ENCODE results near the gene USP2.

USP2 gene

DNA sequence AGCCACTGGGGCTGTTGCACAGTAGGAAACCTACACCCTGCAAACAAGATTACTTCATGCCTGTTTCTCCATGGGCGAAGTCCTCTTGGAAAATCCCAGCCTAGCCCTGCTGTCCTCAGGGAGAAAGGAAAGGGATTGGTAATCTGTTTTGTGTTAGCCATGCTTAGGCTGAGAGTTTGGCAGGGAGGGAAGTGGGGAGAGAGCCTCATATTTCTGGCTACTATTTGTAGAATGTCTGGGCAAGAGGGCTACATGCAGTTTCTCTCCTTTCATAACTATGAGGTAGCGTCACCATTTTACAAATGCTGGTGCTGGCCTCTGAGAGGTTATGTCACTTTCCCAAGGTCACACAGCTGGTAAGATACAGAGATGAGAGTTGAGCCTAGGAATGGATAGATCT is 34.2 kb downstream of the USP2 start:
- no peak for DNase-seq (ENCODE audit: low read depth)
- no peak overlapping the region for H3K4me3 ChIP-seq (ENCODE audit: low read depth, low read length)

DNA sequence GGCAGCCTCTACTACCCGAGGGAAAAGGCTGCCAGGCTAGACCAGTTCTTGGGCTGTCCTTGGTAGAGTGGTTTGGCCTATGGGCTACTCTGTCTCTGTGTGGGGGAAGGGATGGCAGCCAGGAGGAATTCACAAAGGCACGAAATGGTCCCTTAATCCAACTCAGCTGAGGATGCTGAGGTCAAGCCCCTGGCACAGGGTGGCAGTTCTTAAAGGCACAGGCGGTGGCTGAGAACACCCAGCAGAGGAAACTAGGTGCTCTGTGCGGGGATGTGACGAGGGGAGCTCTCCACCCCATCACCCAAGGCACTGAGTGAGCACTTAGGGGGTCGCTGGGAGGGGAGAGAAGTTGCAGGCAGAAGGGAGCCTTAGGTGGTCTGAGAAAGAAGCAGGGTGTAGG is 34.9 kb downstream of the USP2 start, which contains the start of gene MFRP:
Gene MFRP (minus strand): TSS at position 101 of the 400 bp plus-strand sequence. CDS start 192 bp downstream, outside the sequence.
- no peak for DNase-seq (ENCODE audit: low read depth)
- H3K4me3 ChIP-seq (ENCODE audit: low read depth, low read length), result no peak within 1 kb of the TSS

DNA sequence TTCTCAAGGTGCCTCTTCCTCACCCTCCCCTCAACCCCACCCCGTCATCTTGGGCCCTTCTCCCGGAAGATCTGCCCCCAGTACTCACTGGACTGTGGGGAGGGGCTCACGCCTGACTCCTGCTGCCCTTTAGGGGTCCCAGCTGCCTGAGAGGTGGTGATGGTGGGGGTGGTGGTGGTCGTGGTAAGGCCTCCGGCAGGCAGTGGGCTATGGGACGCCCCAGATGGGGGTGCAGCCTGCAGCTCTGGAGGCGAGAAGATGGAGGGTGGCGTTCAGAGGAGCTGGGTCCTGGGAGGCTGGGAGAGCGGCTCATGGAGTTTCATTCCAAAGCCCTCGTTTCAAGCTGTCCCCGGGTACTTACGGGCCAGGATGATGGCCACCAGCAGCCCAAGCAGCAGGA is 35.8 kb downstream of the USP2 start:
- DNase-seq (ENCODE audit: low read depth), result no peak
- H3K4me3 ChIP-seq (ENCODE audit: low read depth, low read length), result no peak overlapping the region

DNA sequence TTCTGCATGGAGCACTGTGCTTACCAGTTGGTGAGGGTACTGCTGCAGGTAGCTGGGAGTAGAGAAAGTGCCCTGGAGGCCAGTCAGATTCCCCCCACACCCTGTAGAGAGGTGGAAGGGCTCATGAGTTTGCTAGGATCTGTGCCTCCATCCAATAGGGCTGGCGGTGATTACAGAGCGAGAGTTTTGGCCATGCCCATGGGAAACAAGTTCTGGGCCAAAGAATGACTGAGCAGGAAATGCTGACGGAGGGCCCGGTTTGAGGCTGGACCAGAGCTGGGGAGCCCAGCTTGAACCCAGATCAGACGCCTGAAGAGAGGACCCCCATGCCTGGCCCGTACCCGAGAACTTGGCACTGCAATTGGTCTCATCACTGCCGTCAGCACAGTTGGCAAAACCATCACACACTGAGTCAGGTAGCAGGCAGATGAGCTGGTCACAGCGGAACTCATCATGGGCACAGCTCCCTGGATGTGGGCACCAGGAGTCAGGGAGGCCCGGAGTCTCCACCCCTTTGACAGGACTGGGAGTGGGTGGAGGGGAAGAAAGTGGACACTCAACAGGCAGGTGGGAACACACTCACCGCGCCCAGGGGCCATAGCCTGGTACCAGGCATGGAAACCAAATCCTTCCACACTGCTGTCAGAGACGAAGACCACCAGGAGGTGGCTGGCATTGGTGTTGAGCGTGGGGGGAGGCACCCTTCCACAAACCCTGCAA is 37.0 kb downstream of the USP2 start:
- H3K4me3 ChIP-seq (ENCODE audit: low read depth, low read length), result no peak overlapping the region
- DNase-seq (ENCODE audit: low read depth), result no peak

DNA sequence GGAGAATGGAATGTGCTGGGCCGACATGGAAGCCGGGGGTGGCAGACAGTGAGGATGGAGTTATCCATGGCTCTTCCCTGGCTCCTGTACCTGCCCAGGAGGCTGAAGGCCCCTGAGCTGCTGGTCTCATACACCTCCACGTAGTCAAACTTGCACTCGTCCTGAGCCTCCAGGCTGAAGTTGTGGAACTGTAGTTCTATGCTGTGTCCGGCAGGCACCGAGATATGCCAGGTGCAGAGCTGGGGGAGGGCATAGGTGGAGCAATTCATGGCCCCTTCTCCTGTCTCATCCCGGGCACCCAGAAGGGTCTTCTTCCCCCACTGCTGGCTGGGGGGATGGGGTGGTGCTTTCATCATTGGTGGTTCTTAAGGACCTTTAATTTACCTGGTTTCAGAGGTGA is 37.8 kb downstream of the USP2 start:
- no peak for DNase-seq (ENCODE audit: low read depth)
- no peak overlapping the region for H3K4me3 ChIP-seq (ENCODE audit: low read depth, low read length)

DNA sequence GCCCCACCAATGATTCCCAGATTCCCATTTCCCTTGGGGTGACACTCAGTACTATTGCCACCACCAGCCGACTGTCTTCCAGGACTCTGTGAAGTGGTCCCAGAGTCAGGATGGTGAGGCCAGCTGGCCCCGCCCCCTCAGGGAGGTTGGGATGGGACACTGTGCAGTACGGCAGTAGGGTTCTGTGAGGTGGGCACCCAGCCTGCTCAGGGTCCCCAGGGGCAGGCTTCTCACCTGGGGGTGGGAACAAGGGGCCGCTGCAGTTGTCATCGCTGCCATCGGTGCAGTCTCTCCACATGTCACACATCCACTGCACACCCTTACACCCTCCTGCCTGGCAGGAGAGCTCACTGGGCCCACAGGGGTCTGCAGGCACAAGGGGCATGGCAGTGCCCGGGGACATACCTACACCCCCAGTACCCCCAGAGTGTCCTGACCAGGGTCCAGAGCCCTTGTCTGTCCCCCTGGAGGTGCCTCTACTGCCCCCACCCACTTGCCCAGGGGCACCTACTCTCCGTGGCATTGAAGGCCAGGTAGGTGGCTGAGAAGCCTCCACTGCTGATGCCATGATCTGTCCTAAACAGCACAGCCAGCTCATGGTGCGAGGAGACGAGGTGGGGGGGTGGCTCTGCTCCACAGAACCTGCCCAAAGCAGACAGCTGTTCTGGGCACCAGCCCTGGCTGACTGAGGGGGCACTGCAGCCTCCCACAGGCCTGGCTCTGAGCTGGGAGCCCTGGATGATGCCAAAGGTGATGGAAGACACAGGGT is 38.9 kb downstream of the USP2 start:
- no peak overlapping the region for H3K4me3 ChIP-seq (ENCODE audit: low read depth, low read length)
- no peak for DNase-seq (ENCODE audit: low read depth)

DNA sequence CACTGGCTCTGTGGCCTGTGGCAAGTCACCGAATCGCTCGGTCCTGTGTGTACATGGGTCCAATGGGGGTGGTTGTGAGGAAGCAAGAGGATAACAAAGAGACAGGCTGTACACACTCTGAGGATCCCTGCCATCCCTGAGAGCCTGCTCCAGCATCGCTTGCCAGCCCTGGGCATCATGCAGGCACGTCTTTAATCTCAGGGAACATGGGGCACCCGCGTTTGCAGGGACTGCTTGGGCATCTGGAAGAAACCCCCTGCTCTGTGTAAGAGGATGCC is 39.5 kb downstream of the USP2 start:
- DNase-seq (ENCODE audit: low read depth), result no peak
- H3K4me3 ChIP-seq (ENCODE audit: low read depth, low read length), result no peak overlapping the region

DNA sequence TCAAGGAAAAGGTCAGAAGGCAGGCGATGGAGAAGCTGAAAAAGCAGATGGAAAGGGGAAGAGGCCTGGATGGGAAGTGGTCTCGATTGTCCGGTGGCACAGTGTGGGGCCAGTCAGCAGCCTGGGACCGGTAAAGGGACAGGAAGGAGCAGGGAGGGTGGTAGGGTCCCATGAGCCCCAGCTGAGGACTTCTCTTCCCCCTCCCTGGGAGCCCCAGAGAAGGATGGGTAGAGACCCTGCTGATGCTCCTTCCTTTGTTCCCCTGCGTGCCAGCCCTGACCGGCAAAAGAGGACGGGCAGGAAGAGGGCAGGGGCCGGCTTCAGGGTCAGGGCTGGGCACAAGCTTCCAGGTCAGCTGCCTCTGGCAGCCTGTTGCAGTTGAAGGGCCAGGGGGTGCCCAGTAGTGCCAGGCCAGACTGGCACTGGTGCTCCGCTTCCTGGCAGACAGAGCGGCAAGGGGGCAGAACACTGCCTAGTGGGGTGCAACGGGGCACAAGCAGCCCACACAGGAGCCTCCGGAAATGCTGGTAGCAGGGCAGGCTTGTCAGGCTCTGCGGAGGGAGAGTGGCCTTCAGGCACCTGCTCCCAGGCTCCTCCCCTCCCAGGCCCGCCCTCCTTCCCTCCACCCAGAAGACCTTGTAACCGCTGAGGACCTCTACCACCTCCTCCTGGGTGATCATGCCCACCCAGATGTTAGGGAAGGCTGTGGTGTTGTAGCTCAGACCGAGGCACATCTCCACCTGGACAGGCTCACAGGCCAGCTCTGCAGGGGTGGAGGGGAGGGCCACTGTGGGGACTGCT is 40.1 kb downstream of the USP2 start:
- no peak for DNase-seq (ENCODE audit: low read depth)
- peak overlapping the region; percentile 50 for H3K4me3 ChIP-seq (ENCODE audit: low read depth, low read length)

DNA sequence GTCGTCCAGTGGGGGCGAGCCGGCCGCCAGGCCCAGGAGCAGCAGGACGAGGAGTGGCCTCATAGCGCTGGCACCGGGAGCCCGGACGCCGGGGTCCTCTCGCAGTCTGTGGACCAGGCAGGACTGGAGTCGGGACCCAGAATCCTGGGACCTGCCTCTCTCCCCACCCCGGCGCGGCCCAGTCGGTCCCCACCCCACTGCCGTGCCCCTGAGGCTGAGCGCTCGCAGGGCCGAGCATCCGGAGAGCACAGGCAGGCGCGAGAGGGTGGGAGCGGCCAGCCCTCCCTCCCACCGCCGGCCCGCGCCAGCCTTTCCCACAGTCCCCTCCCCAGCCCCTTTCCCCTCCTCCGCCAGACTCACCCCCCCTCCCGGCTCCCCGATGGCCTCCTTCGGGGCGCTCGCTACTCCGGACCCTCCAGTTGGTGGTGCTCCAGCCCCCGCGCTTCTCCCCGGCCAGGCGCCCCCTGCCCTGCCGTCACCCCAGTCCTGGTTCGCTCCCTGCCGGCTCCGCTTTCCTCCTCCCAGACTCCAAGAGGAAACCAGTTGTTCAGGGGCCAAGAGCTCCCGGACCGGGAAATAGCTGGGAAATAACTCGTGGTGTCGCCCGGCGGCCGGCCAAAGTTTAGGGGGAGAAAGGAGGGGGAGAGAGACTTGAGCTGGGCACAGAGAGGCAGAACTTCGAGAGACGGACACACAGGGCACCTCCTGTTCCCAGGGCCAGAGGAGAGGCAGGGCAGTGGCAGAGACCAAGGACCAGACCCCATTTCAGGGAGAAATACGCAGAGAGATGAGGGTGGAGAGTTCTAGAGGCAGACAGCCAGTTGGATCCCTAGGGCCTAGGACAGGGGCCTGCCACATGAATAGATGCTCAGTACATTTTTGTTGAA is 40.9 kb downstream of the USP2 start, which contains the start of gene C1QTNF5:
Gene C1QTNF5 (minus strand): TSS at position 549 of the 887 bp plus-strand sequence. CDS start 486 bp downstream, at position 63.
- peak within 1 kb of the TSS; percentile 50 for H3K4me3 ChIP-seq (ENCODE audit: low read depth, low read length)
- DNase-seq (ENCODE audit: low read depth), result no peak

DNA sequence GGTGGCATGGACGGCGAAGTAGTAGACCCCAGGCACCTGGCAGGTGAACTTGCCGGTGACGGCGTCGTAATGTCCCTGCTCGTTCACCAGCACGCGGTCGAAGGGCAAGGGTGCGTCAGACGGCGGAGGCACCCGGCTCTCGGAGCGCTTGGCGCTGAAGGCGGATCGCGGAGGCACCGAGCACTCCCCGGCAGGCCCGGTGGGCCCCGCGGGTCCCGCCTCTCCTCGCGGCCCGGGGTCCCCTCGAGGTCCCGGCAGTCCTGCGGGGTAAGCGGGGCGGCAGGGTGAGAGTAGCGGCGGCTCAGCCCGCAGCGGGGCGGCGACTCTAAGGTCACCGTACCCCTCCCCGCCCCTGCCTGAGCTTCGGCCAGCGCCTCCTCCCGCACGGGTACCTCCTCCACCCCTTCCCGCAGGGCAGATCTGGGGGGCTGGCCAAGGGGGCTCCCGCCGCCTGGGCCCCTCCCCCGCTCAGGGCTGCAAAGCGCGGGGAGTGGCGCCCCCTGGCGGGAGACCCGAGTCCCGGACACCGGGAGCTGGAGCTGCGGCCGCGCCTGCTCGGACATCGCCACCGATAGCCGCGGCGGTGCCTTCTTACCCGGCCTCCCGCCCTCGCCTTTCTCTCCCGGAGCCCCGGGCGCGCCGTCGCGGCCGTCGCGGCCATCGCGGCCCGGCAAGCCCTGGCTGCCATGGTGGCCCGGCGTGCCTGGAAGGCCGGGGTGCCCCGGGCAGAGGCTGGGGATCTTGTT is 41.7 kb downstream of the USP2 start:
- DNase-seq (ENCODE audit: low read depth), result no peak
- peak overlapping the region; percentile 50 for H3K4me3 ChIP-seq (ENCODE audit: low read depth, low read length)

DNA sequence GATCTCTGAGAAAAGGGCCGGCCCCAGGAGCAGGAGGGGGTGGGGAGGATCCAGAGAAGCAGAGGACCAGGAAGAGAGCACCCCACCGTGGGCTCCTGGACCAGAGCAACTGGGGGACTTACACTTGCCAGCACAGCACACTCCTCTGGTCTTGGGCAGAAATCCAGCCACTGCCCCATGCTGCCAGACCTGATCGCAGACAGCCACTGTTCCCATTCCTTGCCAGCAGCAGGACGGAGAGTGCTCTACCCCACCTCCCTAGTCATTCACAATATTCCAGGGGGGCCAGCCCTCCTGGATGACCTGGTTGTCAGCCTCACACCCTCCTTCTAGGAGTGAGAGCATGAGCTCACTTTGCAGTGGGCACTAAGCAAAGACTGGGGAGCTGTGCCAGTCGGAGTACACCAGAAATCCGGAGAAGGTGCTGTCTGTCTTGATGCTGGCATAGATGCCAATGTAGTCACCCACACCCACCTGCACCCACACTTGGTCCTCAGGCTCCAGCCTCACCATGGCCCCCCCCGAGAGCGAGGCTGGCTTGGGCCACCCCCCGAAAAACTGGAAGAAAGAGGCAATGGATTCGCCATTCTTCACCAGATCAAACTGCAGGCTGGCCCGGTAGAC is 42.4 kb downstream of the USP2 start:
- DNase-seq (ENCODE audit: low read depth), result no peak
- H3K4me3 ChIP-seq (ENCODE audit: low read depth, low read length), result peak overlapping the region; percentile 50

DNA sequence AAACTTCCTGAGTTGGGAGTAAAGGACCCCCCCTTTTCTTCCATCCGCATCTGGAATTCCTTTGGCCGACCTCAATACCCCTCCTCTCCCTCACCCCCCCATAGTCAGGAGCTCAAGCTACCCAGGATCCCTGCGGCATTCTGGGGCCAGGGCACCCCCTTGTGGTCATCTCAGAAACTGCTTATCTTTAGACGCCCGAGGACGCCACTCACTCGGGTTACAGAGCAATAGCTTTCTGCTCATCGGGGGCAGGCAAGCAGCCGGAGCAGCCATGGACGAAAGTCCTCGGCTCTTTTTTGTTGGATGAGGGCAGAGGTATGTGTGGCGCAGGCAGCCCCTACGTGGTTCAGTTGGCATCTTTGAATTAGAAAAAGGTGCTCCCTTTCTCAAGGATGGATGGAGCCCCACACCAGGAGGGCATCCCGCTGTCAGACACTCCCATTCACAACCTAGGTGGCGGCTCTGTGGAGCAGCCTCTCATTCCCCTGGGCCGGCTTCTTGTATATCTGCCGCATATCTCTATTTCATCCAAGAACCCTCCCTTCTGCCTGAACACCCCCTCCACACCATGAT is 43.1 kb downstream of the USP2 start:
- peak overlapping the region; percentile 13 for H3K4me3 ChIP-seq (ENCODE audit: low read depth, low read length)
- no peak for DNase-seq (ENCODE audit: low read depth)

DNA sequence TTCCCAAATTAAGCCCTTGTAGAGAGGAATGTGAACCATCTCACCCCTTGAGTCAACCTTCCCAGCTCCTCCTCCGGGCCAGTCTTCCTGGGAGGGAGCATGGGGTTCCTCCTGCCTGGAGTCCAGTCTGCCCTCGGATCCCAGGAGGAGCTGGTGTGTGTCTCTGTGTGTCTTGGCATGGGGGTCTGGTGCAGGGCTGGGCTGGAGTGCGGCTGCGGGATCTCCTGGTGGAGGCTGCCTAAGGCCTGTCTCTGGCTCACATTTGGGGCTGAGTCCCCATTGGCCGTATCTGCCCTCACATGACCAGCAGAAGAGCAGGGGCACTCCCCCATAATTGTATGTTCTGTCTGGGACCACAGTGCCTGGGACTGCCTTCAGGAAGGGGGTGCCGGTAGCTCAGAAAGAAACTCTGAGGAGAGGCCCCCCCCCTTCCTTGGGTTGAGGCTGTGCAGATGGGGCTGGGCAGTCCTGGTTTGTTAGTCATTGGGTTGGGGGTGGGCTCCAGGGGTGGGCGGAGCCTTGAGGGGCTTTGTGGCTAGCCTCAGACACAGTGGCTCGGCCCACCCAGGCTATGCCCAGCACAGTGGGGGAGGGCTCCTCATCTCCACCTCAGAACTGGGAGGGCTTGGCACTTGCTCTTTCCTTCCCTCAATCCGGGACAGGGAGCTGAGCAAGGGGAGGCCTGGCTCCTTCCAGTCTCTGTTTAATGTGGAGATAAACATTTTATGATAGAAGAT is 43.7 kb downstream of the USP2 start:
- DNase-seq (ENCODE audit: low read depth), result no peak
- peak overlapping the region; percentile 13 for H3K4me3 ChIP-seq (ENCODE audit: low read depth, low read length)

DNA sequence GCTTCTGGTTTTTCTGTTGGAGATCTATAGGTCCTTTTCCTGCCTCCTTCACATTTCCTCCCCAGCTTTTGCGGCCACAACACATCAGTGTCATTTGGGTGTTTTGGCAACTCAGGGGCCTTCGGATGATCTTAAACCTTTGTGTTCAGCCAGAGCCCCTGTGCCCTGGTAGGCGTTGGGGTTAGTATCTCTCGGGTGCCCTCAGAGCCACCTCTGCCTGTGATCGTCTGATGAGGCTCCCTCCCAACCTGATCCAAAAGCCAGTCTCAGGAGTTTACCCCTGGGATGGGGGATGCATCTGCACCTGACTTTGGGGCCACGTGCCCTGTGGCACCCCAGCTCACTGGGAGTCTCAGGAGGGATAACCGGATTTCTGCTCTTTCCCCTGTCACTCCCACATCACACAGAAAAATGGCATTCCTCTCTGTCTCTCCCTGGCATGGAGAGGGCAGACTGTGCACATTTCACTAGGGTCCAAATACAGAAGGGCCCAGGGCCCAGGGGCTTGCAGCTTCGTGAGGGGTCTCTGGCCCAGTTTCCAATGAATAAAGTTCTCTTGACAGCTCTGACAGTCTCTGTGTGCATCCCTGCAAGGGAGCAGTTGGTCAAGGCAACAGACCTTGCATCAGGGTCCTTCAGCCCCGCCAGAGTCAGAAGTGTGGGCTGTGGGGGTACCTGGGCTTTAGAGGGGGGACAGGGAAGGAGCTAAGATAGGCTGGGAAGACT is 44.6 kb downstream of the USP2 start:
- no peak overlapping the region for H3K4me3 ChIP-seq (ENCODE audit: low read depth, low read length)
- no peak for DNase-seq (ENCODE audit: low read depth)

DNA sequence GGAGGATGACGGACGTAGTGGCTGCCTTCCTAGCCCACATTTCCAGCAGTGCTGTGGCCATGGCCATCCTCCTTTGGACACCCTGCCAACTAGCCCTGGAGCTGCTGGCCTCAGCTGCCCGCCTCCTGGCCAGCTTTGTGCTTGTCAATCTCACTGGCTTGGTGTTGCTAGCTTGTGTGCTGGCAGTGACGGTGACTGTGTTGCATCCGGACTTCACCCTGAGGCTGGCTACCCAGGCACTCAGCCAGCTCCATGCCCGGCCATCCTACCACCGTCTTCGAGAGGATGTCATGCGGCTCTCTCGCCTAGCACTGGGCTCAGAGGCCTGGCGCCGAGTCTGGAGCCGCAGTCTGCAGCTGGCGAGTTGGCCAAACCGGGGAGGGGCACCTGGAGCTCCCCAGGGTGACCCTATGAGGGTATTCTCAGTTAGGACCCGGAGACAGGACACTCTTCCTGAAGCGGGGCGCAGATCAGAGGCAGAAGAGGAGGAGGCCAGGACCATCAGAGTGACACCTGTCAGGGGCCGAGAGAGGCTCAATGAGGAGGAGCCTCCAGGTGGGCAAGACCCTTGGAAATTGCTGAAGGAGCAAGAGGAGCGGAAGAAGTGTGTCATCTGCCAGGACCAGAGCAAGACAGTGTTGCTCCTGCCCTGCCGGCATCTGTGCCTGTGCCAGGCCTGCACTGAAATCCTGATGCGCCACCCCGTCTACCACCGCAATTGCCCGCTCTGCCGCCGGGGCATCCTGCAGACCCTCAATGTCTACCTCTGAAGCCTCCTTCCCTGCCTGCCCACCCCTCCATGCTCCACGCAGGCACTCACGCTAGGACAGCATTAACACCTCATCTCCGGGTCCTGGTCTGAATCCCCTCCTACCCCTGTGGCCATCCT is 45.6 kb downstream of the USP2 start:
- H3K4me3 ChIP-seq (ENCODE audit: low read depth, low read length), result peak overlapping the region; percentile 86
- no peak for DNase-seq (ENCODE audit: low read depth)

Measured in skeletal muscle cell (primary cell).